GM21737 (cell line): Measurements from ENCODE around the gene ZNF700.
A peak's percentile ranks its signal among the peaks of the same experiment; 100 is the strongest.
"Not testable (repeated sequence)": the region's sequence is repeated elsewhere in the genome, so short reads cannot be mapped to it uniquely, and the experiment has no call there.

Experiments used
- ATAC-seq: cut with Tn5 transposase; IDR thresholded peaks from one replicate; pipeline ENCODE4 v1.9.1; 2021; ENCODE audit warnings: mild to moderate bottlenecking, moderate library complexity; ENCODE audit not compliant: unreplicated experiment

ZNF700 gene

GRCh38 chr19:11987405-11988281 lies 62.7 kb downstream of the ZNF700 start:
- peak; percentile 73 for ATAC-seq

GRCh38 chr19:11989112-11989456 lies 64.2 kb downstream of the ZNF700 start:
- no peak for ATAC-seq

GRCh38 chr19:11991921-11992320 lies 67.0 kb downstream of the ZNF700 start:
- not testable (repeated sequence) for ATAC-seq

- ATAC-seq = no peak
Measured at GRCh38 chr19:11995174-11995573, 70.3 kb downstream of the ZNF700 start.
